HG03064 (cell line): Measurements from ENCODE around the gene ITPR2.
"Not testable (repeated sequence)": the region's sequence is repeated elsewhere in the genome, so short reads cannot be mapped to it uniquely, and the experiment has no call there.

Source experiments
- ATAC-seq: cut with Tn5 transposase; IDR thresholded peaks from one replicate; pipeline ENCODE4 v1.9.1; 2021; ENCODE audit warnings: low read depth; ENCODE audit not compliant: unreplicated experiment

The ITPR2 gene

DNA sequence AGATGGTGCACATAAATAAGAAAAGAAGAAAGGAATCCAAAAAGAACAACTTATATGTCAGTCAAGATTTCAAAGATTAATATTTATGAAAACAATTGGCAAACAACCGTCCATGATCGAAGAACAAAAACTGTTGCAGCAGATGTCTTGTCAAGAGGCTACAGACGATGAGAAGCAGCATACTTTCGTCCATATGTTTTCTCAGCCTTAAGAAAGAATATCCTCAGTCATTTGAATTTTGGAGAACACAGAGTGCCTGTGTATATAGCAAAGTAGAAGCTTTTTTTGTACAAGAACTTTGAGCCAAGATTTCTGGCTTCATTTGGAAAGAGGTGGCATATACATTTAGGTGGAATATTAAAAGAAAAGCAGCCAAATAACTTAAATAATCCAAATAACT is 297.2 kb downstream of the ITPR2 start:
- ATAC-seq = no peak

DNA sequence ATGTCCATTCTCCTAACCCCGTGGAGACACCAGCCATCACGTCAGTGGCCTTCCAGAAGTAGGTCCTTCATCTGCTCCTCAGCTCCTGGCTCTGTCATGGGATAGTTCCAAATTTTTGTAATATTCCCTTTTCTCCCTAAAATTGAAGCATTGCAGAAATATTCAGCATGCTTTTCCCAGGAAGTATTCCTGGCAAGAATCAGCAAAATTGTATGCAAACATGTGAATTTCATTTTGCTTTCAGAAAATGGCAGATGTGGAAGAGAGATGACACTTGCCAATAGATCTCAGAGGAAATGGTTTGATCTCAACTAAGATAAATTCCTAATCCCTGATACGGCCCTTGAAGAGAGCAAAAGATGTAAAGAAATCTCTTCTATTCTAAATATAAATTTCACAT is 298.9 kb downstream of the ITPR2 start:
- ATAC-seq = no peak

DNA sequence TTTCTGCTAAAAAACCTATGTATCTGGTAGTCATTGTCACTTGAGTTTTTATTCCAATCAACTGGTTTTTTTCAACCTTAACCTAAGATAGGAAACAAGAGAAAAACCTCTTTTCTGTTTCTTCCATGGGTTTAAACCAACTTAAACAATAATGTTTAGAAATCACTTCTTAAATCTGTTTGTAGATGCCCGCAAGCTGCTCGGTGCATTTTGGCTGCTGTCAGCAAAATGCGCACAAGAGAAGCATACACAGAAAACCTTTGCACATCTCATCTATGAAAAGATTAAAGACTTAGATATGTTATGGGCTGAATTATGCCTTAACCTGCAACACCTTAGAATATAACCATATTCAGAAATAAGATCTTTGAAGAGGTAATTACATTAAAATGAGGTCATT is 299.8 kb downstream of the ITPR2 start:
- ATAC-seq = no peak

DNA sequence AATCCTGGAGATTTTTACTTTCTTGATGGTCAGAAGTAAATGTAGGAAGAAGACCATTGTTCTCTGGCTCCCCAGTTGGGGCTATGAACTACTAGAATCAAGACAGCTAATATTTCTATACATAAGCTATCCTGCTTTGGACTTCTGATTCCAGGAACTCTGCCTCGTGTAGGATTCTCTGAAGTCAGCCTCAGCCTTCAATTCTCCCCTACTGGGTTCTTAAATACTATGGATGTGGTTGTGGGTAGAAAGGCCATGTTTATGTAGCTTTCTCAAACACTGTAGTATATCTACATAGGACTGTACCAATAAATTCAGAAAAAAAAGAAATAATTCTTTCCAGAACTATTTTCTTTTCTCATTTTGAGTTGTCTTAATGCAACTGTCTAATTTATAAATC is 302.5 kb downstream of the ITPR2 start:
- no peak for ATAC-seq

DNA sequence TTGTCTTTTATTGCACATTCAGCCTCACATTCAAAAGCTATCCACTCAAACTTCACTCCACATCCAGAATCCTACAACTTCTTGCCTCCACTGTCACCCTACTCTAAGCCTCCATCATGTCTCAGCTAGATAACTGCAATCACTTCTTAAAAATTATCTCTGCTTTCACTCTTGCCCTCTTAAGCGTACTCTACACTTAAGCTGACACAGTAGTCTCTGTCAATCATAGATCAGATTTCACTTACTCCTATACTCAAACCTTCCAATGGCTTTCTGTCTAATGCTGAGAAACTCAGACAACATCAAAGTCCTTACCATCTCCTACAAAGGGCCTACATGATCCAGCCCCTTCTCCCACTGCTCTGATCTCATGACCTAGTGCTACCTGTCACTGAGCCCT is 304.1 kb downstream of the ITPR2 start:
- no peak for ATAC-seq

DNA sequence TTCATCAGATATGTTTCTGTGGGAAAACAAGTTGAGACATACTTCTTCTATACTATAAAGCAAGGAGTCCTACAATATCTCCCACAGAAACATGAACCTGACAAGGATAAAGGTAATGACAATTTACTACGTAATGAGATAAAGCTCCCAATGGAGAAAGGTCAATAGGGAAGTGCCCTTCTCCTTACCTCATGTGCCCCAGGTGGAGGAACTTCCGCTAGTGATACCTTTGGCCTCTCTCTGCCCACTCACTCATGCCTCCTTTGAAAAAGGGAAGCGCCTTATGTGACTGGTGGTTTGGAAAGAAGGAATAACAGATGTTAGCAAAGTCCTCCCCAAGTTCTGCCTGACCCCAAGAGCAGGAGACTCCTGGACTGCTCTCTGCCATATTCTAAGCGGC is 305.3 kb downstream of the ITPR2 start:
- no peak for ATAC-seq

DNA sequence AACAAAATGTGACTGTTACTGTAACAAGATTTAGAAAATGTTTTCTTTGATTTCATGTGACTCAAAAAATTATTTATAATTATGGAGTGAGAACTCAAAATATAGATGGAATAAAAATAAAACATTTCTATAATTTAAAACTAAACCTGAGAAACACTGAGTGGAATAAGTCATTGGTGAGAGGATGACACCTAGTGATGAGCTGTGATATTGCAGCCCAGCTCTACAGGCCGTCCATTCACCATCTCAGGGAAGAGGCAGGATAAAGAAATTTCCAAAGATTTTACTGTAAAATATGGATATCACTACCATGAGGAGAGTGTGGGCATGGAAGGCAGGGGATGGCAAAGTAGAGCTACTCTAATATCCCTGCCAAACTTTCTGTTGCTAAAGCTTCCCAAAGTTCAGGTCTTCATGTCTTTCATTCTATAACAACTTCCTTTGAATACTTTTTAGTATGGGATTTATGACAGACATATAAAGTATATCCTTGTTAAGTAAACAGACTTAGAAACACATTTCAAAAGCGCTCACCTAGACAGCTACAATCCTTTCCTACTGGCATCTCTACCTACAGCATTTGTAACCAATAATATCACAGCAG is 308.0 kb downstream of the ITPR2 start:
- ATAC-seq = no peak

DNA sequence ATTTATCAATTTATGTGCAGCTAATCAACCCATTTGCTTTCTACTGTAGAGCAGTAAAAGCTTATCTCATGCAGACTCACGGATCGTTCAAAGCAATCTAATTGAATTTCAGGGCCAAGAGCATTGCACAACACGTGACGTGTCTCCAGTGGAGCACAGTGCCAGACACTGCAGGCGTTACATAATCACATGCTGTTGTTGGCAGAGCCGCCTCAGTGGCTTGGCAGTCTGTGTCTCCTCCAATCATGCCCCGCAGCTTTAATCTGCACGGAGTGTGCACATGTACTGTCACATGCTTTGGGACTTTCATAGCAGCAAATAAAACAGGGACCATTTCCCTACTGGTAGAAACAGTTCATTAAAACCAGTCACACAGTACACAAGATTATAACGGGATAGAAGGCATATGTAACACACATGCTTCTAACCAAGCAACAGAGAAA is 309.3 kb downstream of the ITPR2 start:
- ATAC-seq = no peak

DNA sequence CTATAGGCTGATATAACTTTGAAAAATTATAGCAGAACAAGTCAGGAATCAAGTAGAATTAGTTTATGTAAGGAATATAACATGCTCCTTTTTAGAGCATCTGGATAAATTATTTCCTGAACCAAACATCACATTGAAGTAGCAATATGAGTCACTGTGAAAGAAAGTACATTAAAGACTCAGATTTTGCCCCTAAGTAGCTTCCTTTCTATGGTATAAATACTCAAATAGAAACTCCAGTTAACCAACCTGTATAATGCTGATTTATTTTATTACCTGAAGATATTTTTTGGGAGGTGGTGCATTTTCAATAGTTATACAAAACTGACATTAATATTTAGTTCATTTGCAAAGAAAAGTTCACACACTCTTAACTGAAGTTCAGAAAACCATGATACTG is 312.1 kb downstream of the ITPR2 start:
- peak; percentile 60 for ATAC-seq

DNA sequence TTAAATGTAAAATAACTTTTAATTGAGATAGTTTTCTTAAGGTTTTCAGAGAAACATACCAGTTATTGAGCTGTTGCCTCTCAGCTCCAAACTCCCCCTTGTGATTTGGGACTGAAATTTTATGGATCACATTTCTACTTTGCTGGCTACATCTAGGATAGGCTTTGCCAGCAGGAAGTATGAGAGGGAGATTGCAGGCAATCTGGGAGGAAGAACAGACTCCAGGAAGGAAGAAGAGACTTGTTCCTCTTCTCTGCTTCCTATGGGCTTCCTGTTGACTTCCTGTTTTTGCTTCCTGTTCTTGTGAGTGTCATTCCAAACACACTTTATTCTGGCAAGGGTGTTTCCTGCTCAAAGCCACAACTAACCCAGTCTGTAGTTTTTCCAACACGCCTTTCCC is 312.9 kb downstream of the ITPR2 start:
- no peak for ATAC-seq

DNA sequence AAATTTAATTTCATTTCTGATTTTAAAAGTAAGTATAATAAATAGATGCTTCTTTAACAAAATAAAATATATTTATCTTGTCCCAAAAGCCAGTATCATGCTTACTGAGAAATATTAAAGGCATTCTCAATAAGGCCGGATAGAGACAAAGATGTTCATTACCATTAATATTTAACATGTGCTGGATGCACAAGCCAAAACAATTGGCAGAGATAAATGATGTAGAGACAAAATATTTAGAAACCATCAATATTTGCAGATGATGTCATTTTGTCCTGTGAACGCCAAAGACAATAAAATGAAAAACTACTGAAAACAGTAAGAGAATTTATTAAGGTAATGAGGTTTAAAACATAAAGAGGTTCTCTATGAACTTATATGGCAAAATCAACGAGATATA is 313.5 kb downstream of the ITPR2 start:
- ATAC-seq = no peak

DNA sequence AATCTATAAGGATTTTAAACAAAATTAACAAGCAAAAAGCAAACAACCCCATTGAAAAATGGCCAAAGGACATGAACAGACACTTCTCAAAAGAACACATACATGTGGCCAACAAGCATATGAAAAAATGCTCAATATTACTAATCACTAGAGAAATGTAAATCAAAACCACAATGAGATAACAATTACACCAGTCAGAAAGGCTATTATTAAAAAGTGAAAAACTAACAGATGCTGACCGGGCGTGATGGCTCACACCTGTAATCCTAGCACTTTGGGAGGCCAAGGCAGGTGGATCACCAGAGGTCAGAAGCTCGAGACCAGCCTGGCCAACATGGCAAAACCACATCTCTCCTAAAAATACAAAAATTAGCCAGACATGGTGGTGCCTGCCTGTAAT is 315.7 kb downstream of the ITPR2 start:
- not testable (repeated sequence) for ATAC-seq

DNA sequence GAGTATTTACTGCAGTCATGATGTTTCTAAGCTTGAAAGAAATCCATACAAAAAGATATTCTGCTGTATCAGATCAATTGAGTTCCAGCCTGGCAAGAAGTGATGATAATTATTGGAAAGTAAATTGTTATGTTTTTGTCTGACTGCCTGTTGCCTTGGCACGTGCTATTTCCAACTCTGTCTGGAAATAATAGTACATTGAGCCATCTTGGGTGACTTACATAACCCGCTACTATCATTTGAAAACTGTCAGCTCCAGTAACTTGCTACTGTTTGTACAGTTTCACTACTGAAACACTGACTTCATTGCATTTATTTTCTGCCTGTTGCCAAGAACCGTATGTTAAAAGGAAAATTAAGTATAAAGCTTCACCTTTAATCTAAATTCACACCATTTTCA is 318.6 kb downstream of the ITPR2 start:
- no peak for ATAC-seq

DNA sequence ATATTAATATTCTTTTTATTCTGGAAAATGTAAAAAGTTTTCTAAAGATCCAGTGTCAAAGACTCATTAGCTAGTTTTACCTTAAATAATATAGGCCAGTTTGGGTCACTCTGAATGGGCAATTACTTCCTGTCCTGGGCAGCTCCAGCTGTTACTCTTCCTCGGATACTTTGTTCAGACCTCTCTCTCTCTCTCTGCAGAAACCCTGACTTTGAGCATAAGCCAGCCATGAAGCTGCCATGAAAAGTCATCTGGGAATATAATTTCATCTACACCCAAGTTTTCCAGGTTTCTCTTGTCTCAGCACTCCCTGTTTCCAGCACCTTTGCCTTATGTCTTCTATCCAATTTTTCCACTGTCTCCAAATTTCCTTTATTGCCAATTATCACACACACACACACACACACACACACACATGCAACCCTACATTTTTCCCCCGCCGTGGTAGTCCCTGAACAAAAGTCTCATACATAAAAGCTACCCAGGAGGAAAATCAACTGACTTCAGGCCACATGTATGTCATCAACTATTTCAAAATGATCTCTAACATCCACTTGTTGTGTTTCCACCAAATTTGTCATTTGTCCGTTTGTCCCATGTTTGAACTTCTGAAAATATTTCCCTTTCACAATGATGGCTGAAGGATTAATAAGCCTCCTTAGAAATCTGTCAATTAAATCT is 319.5 kb downstream of the ITPR2 start:
- no peak for ATAC-seq

DNA sequence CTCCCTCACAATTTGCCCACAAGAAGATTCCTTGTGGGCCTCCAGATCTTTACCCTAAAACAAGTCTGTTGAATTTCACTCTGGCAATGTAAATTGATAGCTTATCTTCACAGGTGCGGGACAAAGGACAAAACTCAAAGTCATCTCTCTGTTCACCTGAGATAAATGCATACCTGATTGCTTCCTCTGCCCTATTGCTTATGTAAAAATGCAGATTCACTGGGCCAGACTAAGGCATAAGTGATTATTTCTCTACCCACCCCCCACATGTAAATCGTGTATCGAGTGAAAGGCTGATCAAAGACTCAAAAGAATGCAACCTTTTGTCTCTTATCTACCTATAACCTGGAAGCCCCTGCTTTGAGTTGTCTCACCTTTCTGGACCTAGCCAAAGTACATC is 320.8 kb downstream of the ITPR2 start:
- no peak for ATAC-seq

DNA sequence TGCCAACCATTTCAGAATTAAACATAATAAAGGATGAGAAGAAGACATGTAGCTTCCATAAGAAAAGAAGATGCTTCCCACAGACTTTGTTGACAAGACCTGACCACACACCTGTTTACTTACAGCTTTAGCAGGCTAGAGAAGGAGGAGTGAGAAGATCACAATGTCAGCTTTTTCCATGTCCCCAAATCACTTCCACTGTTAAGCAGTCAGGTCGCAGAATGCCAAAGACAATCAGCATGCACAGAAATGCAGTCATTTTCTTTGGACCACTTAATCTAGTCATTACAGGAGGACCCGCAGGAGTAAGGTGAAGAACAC is 322.7 kb downstream of the ITPR2 start:
- no peak for ATAC-seq

DNA sequence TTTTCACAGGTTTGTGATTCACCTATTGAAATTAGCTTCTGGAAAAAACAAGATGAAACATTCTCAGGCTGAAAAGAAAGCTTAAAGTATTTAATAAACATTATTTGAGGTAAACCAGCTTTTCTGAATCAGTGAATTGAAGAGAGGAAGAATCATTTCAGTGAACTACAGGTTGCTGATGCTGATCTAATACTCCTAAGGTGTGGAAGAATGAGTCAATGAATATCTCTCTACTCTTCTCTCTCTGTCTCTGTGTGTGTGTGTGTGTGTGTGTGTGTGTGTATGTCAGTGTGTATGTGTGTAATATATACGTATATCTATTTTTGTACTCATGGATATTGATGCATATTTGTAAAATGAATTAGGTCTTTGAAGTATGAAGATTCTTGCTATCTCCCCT is 325.4 kb downstream of the ITPR2 start:
- ATAC-seq = no peak

DNA sequence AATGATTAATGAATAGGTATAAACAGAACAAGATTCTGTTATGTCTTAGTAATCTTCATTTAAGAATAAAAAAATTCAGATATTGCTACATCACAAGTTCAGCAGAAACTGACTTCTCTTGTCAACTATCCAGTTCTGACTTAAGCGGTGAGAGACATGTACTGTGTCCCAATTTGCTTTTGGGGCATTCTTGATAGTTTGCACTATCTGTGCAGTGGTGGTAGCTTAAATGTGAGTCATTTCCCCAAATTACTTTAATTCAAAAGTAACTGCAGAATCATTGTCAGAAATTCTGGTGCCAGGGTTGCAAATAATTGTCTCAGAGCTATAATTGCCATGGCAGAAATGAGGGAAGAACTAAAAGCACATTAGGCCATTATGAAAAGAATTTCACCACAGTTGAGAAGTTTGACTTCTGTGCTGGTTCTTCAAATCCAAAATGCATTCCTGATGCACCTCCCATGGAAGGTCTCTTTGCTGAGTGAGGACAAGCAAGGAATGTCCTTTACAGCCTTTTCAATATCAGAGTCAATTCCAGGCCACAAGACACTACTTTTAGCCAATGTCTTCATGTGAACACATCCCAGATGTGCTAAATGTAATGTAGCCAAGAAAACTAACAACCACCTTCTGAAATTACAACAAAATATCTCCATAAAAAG is 332.9 kb downstream of the ITPR2 start:
- no peak for ATAC-seq

DNA sequence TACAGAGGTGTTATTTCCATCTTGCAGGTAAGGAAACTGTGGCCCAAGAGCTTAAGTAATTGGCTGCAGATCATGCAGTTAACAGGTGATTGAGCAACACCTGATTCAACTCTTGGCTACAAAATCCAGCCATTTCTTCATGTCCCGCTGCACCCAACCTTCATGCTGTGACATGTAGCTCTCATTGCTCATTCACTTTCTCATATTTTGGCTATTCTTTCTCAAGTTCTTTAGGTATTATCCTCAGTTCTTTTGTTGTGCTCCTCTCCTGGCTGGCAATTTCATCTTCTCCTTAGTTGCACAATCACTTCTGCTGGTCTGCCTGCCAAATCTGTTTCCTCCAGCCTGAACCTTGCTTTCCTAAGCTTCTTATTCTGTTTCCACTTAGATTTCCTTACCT is 336.8 kb downstream of the ITPR2 start:
- no peak for ATAC-seq

DNA sequence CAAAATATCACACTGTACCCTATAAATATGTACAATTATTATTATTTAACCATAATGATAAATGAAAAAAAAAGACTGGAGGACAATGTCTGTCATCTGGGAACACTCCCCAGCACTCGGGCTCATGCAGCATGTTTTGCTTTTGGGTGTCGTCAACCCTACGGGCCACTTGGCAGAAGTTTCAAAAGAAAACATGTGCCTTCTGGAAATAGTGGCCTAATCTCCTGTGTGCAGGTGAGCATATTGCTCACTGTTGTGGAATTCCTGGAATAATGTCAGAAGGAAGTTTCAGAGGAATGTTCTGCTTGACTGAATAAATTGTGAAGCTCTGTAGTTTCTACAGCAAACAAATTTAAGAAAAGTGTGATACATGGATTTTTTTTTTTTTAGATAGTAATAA is 339.3 kb downstream of the ITPR2 start:
- no peak for ATAC-seq

DNA sequence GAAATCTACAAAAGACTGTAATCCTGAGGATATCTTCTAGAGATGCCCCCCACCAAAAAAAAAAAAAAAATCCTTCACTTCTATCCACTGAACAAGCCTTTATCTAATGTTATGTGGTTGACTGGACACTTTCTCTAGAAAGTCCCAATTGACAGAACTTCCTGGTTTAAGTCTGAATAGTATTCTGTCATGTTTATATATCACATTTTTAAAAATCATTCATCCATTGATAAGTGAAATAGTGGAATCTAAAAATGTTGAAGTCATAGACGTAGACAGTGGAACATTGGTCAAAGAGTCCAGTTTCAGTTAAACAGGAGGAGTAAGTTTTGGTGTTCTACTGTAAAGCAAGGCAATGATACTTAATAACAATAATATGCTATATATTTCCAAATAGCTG is 340.6 kb downstream of the ITPR2 start:
- ATAC-seq = no peak

DNA sequence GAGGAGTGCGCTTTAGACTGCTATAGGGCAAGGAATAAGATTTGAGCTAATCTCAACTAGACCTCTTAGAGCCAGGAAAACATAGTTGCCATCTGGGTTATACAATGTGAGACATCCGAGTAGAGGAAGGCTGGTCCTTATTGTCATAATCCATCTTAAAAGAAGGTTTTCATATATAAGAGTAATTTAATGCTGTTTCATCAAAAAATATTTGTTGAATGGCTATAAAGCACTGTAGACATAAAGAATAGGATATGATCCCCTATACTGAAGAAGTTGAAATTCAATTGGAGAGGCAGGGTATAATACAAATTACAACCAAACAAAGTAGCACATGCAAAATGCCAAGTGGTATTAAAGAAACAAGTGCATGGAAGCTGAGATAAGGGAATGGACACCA is 343.1 kb downstream of the ITPR2 start:
- no peak for ATAC-seq
